ENCODE results near the gene DENND6A.
"Not testable (repeated sequence)": the region's sequence is repeated elsewhere in the genome, so short reads cannot be mapped to it uniquely, and the experiment has no call there.

The DENND6A gene

DNA sequence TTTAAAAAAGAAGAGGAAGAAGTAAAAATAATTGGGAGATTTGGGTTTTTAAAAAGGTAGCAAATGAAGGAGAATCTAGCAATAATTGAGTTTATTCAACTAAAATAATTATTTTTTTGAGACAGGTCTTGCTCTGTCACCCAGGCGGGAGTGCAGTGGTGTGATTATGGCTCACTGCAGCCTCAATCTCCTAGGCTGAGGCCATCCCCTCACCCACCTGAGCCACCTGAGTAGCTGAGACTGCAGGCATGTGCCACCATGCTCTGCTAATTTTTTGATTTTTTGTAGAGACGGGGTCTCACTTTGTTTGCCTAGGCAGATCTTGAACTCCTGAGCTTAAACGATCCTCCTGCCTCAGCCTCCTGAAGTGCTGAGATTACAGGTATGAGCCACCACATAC lies 68.1 kb downstream of the DENND6A start:
- no peak for DNase-seq

DNA sequence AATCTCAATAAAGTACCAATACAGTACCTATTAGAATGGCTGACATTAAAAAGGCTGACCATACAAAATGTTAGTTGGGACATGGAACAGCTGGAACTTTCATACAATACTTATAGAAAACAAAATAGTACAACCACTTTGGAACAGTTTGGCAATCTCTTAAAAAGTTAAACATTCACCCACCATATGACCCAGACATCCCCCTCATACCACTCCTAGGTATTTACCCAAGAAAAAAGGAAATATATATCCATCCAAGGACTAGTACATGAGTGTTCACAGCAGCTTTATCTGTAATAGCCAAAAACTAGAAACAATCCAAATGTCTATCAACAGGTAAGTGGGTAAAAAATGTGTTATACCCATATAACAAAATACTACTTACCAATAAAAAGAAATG lies 70.5 kb downstream of the DENND6A start:
- no peak for DNase-seq

DNA sequence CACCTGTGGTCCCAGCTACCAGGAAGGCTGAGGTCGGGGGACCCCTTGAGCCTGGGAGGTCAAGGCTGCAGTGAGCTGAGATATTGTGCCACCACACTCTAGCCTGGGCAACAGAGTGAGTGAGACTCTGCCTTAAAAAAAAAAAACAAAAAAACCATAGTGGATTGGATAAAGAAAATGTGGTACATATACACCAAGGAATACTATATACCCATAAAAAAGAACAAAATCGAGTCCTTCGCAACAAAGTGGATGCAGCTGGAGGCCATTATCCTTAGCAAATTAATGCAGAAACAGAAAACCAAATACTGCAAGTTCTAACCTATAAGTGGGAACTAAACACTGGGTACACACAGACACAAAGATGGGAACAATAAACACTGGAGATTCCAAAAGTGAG lies 75.1 kb downstream of the DENND6A start:
- DNase-seq, result no peak

DNA sequence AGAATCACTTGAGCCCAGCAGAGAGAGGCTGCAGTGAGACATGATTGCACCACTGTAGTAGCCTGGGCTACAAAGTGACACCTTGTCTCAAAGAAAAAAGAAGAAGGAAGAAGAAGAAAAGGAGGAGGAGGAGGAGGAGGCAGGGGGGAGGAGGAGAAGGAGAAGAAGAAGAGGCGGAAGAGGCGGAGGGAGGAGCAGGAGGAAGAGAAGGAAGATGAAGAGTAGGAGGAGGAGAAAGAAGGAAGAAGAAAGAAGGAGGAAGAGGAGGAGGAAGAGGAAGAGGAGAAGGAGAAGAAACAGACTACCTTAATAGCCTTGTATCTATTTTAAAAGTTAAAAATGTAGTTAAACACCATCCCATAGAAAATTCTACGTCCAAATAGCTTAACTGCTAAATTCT lies 76.6 kb downstream of the DENND6A start:
- no peak for DNase-seq

DNA sequence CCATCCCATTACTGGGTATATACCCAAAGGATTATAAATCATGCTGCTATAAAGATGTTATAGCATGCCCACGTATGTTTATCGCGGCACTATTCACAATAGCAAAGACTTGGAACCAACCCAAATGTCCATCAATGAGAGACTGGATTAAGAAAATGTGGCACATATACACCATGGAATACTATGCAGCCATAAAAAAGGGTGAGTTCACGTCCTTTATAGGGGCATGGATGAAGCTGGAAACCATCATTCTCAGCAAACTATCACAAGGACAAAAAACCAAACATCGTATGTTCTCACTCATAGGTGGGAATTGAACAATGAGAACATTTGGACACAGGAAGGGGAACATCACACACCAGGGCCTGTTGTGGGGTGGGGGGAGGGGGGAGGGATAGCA lies 81.0 kb downstream of the DENND6A start:
- DNase-seq, result not testable (repeated sequence)

DNA sequence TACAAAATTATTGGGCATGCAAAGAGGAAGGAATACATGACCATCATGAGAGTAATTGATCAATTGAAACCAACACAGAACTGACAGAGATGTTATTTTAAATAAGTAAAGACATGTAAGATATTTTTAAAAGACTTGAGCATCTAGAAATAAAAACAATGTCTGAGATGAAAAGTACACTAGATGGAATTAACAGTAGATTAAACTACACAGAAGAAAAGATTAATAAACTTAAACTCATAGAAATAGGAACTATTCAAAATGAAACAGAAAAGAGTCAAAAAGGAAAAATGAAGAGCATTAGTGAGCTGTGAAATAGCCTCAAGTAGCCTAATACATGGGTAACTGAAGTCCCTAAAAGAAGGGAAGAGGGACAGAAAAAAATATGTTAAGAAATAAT lies 87.2 kb downstream of the DENND6A start:
- DNase-seq, result no peak

DNA sequence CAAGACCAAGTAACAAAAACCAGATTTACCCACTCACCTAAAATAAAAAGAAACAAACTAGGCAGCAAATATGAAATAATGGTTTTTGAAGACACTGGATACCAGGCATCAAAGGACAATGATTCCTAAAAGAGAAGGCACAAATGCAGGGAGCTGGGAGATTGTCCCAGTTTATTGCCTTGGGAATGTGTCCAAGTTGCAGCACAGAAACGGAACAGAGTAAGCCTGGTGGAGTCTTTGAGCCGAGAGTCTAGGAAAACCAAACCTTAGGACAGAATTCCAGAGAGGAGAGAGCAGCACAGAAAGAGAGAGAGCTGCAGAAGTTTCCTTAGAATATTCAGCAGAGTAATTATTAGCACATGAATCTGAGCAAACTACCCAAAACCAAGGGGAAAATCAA lies 87.9 kb downstream of the DENND6A start:
- no peak for DNase-seq

DNA sequence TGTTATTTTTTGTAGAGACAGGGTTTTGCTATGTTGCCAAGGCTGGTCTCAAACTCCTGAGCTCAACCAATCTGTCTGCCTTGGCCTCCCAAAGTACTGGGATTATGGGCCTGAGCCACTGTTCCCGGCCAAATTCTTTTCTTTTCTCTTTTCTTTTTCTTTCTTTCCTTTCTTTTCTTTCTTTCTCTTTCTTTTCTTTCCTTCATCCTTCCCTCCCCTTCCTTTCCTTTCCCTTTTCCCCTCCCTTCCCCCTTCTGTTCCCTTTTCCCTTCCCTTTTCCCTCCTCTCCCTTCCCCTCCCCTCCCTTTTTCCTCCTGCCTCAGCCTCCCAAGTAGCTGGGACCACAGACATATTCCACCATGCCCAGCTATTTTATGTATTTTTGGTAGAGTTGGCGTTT lies 92.7 kb downstream of the DENND6A start:
- no peak for DNase-seq

DNA sequence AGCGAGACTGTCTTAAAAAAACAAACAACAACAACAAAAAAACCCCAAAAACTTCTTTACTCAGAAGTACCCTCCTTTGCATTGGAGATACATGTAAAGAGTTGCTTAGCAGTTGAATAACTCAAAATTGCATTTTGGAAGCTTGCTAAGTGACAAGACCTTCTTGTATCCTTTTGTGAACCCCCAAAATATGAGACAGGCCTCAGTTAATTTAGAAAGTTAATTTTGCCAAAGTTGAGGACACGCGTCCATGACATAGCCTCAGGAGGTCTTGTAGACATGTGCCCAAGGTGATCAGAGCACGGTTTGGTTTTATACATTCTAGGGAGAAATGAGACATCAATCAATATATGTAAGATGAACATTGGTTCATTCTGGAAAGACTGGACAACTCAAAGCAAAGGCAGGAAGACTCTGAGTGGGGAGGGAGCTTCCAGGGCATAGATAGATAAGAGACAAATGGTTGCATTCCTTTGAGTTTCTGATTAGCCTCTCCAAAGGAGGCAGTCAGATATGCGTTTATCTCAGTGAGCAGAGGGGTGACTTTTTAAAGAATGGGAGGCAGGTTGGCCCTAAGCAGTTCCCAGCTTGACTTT lies 94.0 kb downstream of the DENND6A start:
- DNase-seq, result no peak

DNA sequence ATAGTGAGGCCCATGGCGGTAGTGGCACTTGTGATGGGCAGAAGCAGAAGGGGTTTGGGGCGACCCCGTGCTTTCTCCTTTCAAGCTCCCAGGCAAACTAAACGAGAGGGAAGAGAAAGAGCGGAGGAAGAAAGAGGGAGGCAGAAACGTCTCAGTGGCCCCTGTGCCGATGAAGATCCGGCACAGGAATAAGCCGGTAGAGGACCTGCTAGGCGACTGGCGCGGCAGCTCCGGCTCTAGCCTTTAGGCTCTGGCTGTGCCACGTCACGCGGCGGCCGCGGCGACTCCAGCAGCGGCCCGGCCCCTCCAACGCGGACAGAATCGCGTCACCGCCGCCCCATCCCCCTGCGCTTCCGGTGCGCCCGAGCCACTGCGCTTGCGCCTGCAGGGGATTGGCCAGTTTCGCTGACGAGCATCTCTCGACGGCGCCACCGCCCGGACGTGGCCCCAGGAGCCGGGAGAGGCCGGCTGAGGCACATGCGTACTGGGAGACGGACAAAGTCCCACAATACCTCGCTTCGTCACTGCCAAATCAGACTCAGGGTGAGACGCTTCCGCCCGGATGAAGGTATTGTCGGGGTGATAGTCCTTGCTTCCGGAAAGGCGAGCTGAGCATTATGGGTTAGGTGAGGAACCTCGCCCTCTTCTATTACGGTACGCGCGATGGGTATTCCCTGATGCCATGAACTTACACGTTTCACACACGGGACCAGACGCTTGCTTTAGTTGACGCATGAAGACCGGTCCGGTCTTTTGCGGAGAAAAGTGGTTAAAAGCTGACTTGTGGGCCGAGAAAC lies 95.6 kb downstream of the DENND6A start, which contains the start of gene ARF4:
ARF4 (minus strand) TSS at position 218 of the 797 bp plus-strand sequence; CDS start at position 14, 204 bp downstream.
- DNase-seq, result peak; percentile 96

DNA sequence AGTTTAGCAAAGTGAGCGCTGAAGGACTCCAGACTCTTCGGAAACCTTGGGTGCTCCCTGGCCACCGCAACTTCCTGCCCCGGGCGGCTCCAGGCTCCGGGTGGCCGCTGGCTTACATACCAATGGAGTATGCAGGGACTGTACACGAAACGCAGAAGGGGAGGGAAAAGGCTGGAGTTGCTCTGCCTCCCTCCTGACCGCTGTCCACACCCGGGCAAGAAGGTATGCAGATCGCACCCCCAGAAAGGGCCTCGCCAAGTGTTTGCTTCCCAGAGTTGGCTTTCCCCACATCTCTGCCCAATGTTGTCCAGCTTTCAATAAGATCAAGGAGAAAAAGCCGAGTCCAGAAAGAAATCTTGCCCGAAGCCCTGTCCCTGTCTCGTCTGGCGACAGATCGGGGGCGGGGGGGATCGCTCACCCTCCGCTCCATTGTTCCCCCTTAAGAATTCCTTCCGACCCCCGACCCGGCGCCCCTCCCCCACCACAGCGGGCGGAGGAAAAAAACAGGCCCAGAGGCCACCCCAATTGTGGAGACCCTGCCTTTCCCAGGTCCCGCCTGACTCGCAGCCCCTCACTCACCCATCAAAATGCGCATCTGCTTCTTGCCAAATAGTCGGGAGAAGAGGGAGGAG lies 96.3 kb downstream of the DENND6A start:
- no peak for DNase-seq

DNA sequence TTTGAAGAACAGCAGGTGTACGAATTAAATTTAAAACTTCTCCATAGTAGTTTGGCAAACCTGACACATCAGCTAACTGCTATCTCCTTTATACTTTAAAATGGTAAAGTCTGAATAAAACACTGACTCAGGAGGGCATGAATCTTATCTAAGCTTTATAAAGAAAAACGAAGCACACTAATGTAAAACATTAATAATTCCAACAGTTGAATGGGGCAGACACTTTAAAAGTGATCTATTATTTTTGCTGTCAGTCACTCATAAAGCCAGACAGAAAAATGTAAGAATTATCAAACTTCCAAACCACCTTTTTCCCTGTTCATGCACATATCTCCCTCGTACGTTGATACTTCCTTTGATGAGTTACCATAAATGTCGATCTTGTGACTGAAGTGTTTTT lies 98.3 kb downstream of the DENND6A start:
- DNase-seq, result no peak

DNA sequence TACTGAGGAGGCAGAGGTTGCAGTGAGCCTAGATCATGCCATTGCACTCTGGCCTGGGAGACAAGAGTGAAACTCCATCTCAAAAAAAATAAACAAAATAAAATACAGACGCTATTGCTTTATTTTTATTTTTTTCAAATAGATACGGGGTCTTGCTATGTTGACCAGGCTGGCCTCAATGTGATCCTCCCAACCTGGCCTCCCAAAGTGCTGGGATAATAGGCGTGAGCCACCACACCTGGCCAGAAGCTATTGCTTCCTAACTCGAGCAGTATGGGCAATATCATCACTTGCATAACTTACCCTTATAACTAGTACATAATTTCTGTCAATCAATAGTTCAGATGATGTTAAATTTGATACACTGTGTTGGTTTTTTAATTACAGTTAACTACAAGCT lies 98.7 kb downstream of the DENND6A start:
- no peak for DNase-seq

DNA sequence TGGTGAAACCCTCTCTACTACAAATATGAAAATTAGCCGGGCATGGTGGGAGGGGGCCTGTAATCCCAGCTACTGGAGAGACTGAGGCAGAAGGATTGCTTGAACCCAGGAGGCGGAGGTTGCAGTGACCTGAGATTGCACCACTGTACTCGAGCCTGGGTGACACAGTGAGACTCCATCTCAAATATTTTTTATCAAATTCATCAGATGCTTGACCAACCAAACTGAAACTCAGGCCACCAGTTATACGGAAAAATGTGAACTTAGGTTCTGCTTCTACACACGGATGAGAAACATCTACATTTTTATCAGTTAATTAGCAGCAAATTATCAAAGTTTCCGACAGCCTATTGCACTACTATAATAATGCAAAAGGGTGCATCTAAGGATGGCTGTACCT lies 100.6 kb downstream of the DENND6A start:
- DNase-seq, result no peak

DNA sequence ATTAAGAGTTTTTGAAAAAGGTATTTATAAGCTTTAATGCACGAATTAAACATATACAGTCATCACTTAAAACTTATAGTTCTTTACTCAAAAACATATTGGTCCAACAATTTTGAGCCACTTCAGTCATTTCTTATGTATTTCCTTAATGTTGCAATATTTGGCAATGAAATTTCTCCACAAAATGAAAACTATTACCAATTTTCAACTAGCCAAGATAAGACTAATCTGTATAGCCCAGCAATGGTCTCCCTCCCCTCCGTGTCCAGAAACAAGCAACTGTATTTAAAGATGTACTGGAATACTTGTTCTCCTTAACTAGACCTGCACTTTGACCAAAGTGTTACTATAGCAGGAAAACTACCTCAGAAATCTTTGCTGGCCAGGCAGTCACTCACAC lies 105.0 kb downstream of the DENND6A start:
- no peak for DNase-seq

DNA sequence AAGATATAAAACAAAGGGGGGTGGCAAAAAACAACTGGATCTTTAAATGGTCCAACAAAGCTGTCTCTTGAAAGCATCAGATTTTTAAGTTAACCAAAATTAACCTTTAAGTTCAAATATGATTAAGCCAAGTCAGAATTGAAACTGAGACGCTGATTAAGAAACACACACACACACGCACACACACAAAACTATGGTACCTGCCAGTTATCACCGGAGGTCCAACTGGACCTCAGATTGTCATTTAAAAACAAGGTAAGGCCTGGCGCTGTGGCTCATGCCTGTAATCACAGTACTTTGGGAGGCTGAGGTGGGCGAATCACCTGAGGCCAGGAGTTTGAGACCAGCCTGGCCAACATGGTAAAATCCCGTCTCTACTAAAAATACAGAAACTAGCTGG lies 106.1 kb downstream of the DENND6A start:
- DNase-seq, result no peak

DNA sequence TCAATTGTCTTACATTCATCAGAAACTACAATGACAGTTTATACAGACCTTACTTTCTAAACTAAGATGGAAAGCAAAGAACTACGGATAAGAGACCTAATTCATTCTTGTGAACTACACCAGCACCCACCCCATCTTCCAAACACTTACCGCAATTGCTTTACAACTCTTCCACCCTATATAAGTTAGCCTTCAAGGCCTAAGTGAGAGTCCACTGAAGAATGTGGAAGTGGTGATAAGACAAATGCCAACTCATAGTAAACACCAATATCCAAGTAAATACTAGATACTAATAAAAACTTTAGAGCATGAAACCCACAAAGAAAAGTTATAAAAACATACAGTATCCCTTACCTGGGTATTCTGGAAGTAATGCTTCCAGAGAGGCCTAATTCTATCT lies 109.3 kb downstream of the DENND6A start:
- DNase-seq, result no peak

DNA sequence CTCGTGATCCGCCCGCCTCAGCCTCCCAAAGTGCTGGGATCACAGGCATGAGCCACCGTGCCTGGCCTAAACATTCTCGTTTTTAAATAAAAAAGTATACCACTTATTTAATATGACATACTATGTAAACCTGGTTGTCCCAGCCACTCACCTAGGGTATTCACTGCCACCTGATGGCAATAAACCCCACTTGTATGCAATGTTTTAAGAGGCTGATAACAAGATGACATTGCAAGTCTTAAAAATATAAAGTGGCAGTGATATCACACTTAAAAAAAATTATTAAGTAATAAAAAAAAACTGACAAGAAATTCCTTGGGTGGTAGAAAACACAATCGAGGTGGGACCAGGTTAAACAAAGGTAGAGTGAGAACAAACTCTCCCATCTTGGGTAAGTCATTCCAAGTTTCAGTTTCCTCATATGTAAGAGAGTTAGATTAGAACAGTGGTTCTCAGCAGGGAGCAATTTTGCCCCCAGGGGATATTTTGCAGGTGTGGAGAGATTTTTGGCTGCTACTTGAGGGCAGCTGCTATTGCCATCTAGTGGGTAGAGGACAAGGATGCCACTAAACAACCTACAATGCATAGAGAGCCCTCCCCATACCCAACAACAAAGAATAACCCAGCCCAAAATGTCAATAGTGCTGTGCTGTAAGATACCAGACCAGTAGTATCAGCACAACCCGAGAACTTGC lies 110.3 kb downstream of the DENND6A start:
- DNase-seq, result no peak

DNA sequence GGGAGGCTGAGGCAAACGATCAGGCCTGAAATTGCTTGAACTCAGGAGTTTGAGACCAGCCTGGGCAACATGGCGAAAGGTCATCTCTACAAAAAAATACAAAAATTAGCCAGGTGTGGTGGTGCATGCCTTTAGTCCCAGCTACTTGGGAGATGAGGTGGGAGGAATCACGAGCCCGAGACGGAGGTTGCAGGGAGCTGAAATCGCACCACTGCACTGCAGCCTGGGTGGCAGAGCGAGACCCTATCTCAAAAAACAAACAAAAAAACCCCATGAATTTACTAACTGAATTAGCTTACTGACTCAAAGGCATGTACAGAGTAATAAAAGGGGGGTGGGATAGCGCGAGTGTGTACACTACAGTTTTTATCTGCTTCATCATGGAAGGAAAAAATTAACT lies 115.1 kb downstream of the DENND6A start:
- no peak for DNase-seq

DNA sequence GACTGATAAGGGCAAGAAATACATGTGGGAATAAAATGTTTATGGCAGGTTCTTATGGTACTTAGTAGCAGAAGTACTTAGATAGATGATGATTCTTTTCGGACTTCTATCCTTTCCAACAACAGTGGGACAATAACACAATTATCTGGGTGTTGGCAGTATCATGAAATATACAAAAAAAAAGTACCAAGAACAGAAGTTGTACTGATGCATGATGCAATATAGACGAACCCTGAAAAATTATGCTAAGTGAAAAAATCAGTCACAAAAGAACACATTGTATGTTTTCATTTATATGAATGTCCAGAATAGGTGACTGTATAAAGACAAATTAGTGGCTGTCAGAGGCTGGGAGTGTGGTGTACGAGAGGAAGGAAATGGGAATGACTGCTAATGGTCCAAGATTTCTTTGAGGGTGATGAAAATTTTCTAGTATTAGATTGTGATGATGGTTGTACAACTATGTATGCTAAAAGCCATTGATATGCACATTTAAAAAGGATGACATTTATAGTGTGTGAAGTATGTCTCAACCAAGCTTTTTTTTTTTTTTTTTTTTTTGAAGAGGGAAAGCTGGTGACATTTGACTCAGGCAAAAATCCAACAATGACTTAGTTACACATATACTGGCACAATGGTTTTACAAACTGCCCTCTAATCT lies 116.8 kb downstream of the DENND6A start:
- no peak for DNase-seq

Measured in SHP77 treated with DMSO at 0.1 percent for 48 hours (cell line).